H1 (cell line): ENCODE measurements around the gene CD58. TPM values are rescaled to one million over a fixed set of nuclear protein-coding genes. Genes with fewer than 3 reads are reported as not detected.

Source experiments
- CTBP2 ChIP-seq: IDR thresholded peaks from 2 replicates; pipeline ENCODE4 v1.7.0; 2011; ENCODE audit warnings: borderline replicate concordance, mild to moderate bottlenecking, moderate library complexity, mixed read lengths, low read length; ENCODE audit not compliant: insufficient read depth, insufficient read length
- EP300 ChIP-seq, 2 experiments: IDR thresholded peaks; 1 replicate in 1 of 2; 2 replicates in 1 of 2; pipeline ENCODE4 v1.6.1; 2011 to 2012; ENCODE audit warnings: low read depth in 2 of 2, low read length in 2 of 2, mild to moderate bottlenecking in 2 of 2, borderline replicate concordance in 1 of 2, inconsistent platforms in 1 of 2, moderate library complexity in 1 of 2
- EZH2 ChIP-seq: fragments of 200-600 bp; sonication (generic); IDR thresholded peaks from 2 replicates; pipeline ENCODE4 v1.7.1; 2012; ENCODE audit warnings: low read depth, mild to moderate bottlenecking, moderate library complexity, low read length, inconsistent platforms; ENCODE audit not compliant: severe bottlenecking
- POU5F1 ChIP-seq: IDR thresholded peaks from 2 replicates; pipeline ENCODE4 v1.6.1; 2011; ENCODE audit warnings: low read depth, mild to moderate bottlenecking, low read length, moderate library complexity
- RFX5 ChIP-seq: IDR thresholded peaks from 2 replicates; pipeline ENCODE4 v1.6.1; 2011; ENCODE audit warnings: low read depth, low read length, improper control_type of control experiment, borderline replicate concordance
- SP1 ChIP-seq: IDR thresholded peaks from 2 replicates; pipeline ENCODE4 v1.6.1; 2011; ENCODE audit warnings: low read depth, low read length
- TAF1 ChIP-seq: IDR thresholded peaks from 2 replicates; pipeline ENCODE4 v1.6.1; 2011; ENCODE audit warnings: mild to moderate bottlenecking, low read depth, low read length
- polyA plus RNA-seq, 7 experiments: library from polyadenylated mRNA; depleted of rRNA in 3 of 7; stranded (reverse) in 5 of 7; unstranded in 2 of 7; fragments of >200 nt in 5 of 7; fragments of 200-250 nt in 2 of 7; gene quantifications; 1 replicate in 5 of 7; 2 replicates in 1 of 7; 4 replicates in 1 of 7; pipeline versions ENCODE4 v1.2.1 to v1.2.3, GENCODE V29; 2011 to 2013; ENCODE audit warnings: missing spikeins in 2 of 7, mixed read lengths in 2 of 7
- total RNA-seq: library from RNA; stranded (reverse); fragmentation: NEBNext Ultra II Directional; extraction: Animal tissue kit (Norgen Biotek cat#: 25700); gene quantifications from 2 replicates; pipeline ENCODE4 v1.2.1, GENCODE V29; 2021

Gene CD58
- total and polyA plus RNA-seq, 2 of the 8 experiments (the other 6 are each of a cell fraction or from before 2014, with no cell fraction given), result 5.3 to 5.5 TPM

DNA sequence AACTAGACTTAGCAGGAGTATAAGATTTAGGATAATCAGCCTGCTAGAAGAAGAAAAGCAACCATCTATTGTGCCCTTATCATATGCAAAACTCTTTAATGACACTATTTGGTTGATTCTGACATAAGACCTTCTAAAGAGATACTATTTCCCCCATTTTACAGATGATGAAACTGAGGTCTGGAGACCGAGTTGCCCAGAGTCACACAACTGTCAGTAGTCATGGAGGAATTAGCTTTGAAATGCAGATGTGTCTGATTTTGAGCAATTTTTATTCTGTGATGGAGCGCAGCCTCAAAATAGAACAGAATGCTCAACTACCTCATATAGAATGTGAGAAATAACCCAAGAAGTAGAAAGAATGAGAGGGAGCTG lies 69.0 kb downstream of the CD58 start (continued):
- TF ChIP-seq POU5F1 (no peak), CTBP2 (no peak), RFX5 (no peak), EP300 (IDR thresholded peaks at IDR 0.05; ENCODE audit: borderline replicate concordance in 1 of 2, low read depth in 2 of 2, low read length in 2 of 2) (no peak), TAF1 (no peak), SP1 (no peak), EZH2 (no peak)
